CD4-positive, alpha-beta T cell treated with Interferon alpha-2 for 1 hour (primary cell): ENCODE measurements around the gene RNF223.
"Not testable (repeated sequence)": the region's sequence is repeated elsewhere in the genome, so short reads cannot be mapped to it uniquely, and the experiment has no call there.

Source experiments
- DNase-seq, 2 donors: peaks; one replicate each; pipeline ENCODE4 v3.0.0-alpha.2; 2020 to 2022

RNF223 gene

GRCh38 chr1:1085911-1086841 lies 12.1 kb upstream of the RNF223 start:
- no peak for DNase-seq

GRCh38 chr1:1085171-1085841 lies 11.2 kb upstream of the RNF223 start:
- no peak for DNase-seq

DNA sequence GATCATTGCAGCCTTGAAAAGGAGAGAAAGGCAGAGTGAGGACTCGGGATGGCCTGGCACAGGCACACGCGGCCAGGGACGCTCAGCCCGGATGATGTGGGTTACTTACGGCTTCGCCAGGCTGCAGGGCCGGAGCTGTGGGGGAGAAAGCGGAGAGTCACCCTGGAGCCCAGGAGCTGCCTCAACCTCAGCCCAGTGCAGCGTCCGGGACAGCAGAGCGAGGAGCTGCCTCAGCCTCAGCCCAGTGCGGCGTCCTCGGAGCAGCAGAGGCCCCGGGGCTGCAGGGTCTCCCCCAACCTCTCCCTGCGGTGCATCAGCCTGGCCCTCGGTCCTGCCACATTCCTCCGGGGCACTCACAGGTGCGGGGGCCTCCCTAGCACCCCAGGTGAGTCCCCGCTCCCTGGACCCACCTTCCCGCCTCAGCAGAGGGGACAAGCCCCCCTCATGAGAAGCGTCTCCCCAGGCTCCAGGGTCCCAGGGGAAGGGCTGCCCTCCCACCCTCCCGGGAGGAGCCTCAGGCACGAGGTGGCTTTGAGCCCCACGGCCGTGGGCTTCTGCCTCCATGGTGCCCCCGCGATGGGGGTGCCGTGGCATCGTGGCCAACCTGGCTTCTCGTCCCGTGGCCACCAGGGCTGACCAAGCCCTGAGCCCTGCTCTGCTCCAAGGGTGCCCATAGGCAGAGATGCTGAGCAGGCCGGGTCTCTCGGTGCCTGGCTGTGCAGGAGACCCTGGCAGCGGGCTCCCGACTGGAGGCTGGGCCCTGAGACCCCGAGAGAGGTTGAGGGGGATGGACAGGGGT lies 10.5 kb upstream of the RNF223 start:
- no peak for DNase-seq

DNA sequence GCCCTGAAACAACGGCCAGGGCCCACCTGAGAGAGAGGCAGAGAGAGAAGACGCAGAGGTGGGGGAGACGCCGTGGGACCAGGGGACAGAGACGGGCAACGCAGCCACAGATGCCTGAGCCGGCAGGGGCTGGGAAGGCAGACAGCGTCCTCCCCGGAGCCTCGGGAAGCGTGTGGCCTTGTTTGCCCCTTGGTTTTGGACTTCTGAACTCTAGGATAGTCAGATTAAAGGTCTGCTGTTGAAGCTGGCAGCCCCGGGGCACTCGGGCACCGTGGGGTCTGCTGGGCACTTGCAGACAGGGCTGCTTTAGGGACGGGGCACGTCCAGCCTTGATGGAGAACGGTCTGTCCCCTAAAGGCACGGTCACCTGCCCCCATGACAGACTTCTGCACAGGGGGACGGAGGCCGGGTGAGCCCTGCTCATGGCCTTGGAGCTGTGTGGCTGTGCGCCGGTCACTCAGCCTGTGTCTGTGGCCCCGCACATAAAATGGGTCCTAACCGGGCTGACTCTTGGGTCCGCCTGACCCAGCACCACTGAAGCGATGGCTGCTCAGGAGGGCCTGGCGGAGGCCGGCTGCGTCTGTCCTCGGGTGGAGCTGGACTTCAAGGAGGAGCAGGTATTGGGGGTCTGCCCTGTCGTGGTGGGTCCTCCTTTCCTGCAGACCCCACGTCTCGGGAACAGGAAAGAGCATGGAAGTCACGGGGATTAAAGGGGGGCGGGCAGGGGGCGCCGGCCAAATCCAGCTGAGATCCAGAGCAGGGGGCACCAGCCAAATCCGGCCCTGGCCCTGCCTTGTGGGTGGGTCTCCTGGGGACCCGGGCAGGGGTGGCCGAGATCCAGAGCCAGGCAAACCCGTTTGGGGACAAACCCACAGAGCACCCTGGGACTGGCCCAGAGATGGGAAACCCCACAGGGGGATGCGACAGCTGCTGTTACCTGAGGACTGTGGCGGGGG lies 9.6 kb upstream of the RNF223 start:
- no peak for DNase-seq

- no peak for DNase-seq
These were observed 8.8 kb upstream of the RNF223 start for GRCh38 chr1:1082776-1083415.

- no peak for DNase-seq
These were observed 8.2 kb upstream of the RNF223 start for GRCh38 chr1:1082239-1082775.

GRCh38 chr1:1081311-1082238 lies 7.5 kb upstream of the RNF223 start:
- DNase-seq, result no peak

DNA sequence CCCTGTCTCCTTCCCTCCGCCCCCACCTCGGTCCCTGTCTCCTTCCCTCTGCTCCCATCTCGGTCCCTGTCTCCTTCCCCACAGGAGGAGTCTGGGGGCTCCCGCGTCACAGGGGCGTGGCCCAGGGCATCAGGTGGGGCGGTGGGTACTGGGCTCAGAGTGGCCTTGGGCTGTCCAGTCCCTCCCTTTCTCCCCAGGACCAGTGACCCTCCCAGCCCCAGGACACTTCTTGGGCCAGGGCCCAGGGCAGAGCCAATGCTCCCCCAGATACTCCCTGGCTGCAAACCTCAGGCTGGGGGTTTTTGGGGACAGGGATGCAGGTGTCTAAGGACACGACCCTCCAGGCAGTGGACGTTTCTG lies 6.8 kb upstream of the RNF223 start:
- no peak for DNase-seq

- DNase-seq, result no peak
These were observed 6.1 kb upstream of the RNF223 start for GRCh38 chr1:1080122-1080757.

GRCh38 chr1:1079408-1080121 lies 5.5 kb upstream of the RNF223 start:
- peak in 1 of 2 donors; percentile 31 for DNase-seq

GRCh38 chr1:1077396-1077795 lies 3.3 kb upstream of the RNF223 start:
- DNase-seq, result not testable (repeated sequence)

GRCh38 chr1:1075148-1075935 lies 1.2 kb upstream of the RNF223 start:
- DNase-seq, result no peak

DNA sequence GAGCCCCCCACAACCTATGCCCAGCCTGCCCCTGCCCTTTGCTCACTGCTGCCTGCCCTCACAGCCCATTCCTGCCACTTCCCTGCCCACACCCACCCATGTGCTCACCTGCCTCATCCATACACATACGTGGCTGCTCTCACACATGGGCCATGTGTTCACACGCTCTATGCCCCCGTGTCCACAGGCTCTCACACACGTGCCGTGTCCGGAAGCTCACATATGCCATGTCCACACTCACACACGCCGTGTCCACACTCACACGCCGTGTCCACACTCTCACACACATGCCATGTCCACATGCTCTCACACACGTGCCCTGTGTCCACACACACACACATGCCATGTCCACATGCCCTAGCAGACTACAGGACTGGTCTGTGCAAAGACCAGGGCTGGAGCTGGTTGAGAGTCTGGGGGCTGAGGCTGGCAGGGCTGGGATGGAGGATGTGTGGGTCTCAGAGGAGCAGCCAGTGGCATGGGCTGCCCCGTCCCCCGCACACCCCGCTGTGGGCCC lies 583 bp upstream of the RNF223 start:
- no peak for DNase-seq

GRCh38 chr1:1072849-1073742 lies 1.0 kb downstream of the RNF223 start:
- DNase-seq, result no peak

DNA sequence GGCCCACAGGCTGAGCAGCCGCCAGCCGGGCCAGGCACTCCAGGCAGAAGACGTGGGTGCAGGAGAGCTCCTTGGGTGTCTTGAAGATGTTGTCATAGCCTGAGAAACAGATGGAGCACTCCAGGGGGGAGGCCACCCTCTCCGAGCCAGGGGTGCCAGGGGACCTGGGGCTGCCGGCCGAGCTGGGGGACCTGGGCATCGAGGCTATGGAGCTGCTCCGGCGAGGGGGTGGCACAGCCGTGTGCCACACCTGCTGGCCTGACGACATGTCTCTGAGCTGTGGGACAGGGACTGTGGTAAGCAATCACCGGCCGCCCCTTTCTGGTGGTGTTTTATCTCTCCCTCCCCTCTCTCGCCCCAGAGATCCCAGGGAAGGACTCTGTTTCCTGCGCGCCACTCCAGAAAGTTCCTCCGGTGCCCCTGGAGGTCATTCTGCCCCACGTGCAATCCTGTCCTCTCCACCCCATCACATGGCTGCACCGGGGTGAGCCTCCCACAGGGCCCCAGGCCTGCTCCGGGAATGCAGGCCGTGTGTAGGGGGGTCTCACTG lies 1.7 kb downstream of the RNF223 start:
- DNase-seq, result no peak

GRCh38 chr1:1071486-1072298 lies 2.4 kb downstream of the RNF223 start:
- no peak for DNase-seq
